ENCODE measurements around the gene NOX5.

- TF ChIP-seq, protein P1, sequence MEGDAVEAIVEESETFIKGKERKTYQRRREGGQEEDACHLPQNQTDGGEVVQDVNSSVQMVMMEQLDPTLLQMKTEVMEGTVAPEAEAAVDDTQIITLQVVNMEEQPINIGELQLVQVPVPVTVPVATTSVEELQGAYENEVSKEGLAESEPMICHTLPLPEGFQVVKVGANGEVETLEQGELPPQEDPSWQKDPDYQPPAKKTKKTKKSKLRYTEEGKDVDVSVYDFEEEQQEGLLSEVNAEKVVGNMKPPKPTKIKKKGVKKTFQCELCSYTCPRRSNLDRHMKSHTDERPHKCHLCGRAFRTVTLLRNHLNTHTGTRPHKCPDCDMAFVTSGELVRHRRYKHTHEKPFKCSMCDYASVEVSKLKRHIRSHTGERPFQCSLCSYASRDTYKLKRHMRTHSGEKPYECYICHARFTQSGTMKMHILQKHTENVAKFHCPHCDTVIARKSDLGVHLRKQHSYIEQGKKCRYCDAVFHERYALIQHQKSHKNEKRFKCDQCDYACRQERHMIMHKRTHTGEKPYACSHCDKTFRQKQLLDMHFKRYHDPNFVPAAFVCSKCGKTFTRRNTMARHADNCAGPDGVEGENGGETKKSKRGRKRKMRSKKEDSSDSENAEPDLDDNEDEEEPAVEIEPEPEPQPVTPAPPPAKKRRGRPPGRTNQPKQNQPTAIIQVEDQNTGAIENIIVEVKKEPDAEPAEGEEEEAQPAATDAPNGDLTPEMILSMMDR (IDR thresholded peaks at IDR 0.05), result no peak
- no peak for TF ChIP-seq EP300 (IDR thresholded peaks at IDR 0.05; ENCODE audit: low read depth)
These were observed 50.2 kb downstream of the NOX5 start for GRCh38 chr15:69064649-69065048.
